GM19035 (cell line): ENCODE measurements around the gene FRMD4A.
"Not testable (repeated sequence)": the region's sequence is repeated elsewhere in the genome, so short reads cannot be mapped to it uniquely, and the experiment has no call there.

Source experiments
- ATAC-seq: cut with Tn5 transposase; IDR thresholded peaks from one replicate; pipeline ENCODE4 v1.9.1; 2021; ENCODE audit not compliant: unreplicated experiment

Gene FRMD4A

DNA sequence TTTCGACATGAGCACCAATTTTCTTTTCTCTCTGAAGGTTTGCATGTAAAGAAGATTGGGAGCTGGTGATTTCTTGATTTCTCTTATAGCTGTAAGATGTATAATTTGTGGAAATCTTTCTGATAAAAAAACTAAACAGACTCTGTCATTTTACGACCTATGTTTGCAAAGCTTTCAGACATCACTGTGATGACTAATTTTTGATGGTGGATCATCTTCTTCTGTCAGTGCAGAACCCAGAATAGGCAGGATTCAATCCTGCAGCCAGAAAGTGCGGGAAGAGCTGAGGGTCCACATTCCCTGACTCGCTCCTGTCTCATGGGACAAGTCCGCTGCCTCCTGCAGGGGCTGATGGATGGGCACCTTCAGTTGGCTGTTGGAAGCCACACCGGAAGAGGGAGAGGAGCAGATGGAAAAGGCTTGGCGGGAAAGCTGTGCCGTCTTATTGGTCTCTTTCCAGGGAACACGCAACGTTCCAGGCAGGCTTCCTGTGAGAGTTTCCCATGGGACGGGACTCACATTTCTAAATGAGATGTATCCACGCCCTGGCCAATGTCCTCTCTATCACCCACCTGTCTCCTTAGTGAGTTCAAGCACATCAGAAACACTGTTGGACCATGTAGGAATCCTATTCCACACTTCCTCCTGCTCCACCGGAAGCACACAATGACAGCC, 557.1 kb downstream of the FRMD4A start:
- no peak for ATAC-seq

- no peak for ATAC-seq
Observed at GRCh38 chr10:13773043-13773442, 557.7 kb downstream of the FRMD4A start.

DNA sequence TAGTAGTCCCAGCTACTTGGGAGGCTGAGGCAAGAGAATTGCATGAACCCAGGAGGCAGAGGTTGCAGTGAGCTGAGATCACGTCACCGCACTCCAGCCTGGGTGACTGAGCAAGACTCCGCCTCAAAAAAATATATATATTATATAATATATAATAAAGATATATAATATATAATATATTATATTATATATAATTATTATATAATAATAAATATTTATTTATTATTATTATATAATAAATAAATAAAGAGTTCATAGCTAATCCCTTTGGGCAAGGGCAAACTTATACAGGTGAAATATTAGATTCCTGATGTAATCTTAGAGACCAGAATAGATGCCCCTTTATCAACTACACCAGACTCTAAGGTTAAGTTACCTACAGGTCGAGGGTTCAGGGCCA, 558.7 kb downstream of the FRMD4A start:
- ATAC-seq, result no peak

DNA sequence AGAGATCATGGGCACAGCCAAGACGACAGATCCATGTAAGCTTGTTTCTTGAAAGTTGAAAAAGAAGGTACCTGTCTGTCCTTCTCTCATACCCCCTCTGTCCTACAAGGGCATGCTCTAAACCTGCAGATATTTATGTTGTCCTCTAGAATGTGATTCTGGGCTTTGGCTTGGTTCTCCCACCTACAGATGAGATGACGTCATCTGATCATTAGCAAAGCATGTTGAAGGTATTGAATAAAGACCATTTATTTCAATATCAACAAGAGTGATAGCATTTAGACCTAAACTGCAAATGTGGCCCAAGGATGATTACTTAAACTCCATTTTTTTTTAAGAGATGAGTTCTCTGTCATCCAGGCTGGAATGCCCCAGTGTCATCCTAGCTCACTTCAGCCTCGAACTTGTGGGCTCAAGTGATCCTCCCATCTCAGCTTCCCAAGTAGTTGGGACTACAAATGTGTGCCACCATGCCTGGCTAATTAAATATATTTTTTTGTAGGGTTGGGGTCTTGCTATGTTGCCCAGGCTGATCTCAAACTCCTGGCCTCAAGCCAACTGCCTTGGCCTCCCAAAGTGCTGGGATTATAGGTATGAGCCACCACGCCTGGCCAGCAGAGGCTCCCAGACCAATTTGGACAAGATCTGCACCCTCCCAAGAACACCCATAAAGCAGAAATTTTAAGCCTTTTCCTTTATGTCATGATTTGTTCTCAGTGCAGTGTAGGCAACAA, 559.8 kb downstream of the FRMD4A start:
- no peak for ATAC-seq

GRCh38 chr10:13769946-13770345, 560.8 kb downstream of the FRMD4A start:
- no peak for ATAC-seq

DNA sequence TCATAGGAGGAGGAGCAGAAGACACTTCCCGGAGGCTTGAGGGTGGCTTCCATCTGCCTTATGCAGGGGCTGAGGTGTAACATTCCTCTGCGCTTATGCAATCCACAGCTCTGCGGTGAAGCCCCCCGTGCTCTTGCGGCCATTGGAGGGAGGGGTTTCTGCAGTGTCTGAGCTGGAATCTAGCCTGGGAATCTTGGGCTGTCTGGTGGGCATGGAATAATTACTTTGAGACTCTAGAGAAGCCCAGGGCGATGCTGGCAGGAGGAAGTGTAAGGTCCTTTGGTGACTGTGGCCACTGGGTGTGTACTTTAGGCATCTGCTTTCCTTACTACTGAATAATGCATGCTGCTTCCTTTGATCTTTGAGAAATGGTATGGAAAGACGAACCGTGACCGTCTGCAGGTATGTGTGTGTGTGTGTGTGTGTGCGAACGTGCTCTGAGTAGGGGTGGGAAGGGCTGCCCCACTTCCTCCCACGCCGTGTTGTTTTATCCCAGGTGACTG, 563.0 kb downstream of the FRMD4A start:
- ATAC-seq, result no peak

DNA sequence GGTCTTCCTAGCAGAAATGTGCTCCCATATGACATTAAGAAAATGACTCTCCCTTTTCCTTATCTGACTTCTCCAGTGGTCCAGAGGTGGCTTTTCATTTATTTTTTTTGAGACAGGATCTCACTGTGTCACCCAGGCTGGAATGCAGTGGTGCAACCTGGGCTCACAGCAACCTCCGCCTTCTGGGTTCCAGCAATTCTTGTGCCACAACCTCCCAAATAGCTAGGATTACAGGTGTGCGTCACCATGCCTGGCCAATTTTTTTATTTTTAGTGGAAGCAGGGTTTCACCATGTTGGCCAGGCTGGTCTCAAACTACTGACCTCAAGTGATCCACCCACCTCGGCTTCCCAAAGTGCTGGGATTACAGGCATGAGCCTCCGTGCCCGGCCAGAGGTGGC, 563.6 kb downstream of the FRMD4A start:
- not testable (repeated sequence) for ATAC-seq

GRCh38 chr10:13765641-13766341, 564.9 kb downstream of the FRMD4A start:
- ATAC-seq, result no peak

GRCh38 chr10:13761490-13762091, 569.1 kb downstream of the FRMD4A start:
- ATAC-seq, result no peak

- ATAC-seq, result no peak
Observed at GRCh38 chr10:13759168-13759567, 571.6 kb downstream of the FRMD4A start.

DNA sequence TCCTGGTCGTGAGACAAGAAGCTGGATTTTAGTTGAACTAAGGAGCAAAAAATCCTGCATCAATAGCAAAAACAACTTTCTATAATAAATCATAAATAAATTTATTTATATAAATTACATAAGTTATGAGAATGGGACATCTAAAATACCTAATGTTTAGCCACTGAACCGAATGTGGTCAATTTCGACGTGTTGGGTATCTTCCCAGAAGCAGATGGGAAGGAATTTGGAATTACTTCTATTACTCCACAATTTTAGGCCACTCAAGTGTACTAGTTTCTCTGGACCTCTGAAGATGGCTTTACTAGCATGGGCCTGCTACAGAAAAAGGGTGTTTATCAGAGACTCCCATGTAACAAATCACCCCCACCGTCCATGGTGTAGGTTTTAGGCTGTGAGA, 572.0 kb downstream of the FRMD4A start:
- ATAC-seq, result no peak

GRCh38 chr10:13758312-13758711, 572.4 kb downstream of the FRMD4A start:
- no peak for ATAC-seq

- no peak for ATAC-seq
Observed at GRCh38 chr10:13754277-13754676, 576.4 kb downstream of the FRMD4A start.

DNA sequence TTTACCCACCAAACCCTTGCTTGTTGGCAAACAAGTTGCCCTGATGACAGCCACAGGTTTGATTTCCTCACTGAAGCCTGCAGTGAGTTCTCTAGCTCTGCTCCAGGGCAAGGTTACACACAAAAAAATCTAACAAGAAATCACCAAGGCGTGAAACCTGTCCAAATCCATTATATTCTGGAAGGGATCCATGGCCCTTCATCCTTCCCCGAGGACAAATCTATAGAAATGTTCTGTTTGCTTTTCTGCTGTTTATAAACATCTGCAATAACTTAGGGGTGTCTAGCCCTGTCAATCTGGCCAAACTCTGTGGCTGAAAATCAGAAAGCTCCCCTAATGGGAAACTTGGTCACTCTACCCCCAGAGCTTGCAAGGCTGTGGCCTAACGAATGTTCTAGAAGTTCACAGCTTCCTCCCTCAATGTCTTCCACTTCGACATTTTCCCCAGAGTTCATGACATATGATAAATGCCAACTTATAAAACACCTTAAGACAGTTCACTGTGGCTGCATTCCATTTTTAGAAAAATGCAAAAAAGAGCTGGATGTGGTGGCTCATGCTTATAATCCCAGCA, 579.4 kb downstream of the FRMD4A start:
- no peak for ATAC-seq

DNA sequence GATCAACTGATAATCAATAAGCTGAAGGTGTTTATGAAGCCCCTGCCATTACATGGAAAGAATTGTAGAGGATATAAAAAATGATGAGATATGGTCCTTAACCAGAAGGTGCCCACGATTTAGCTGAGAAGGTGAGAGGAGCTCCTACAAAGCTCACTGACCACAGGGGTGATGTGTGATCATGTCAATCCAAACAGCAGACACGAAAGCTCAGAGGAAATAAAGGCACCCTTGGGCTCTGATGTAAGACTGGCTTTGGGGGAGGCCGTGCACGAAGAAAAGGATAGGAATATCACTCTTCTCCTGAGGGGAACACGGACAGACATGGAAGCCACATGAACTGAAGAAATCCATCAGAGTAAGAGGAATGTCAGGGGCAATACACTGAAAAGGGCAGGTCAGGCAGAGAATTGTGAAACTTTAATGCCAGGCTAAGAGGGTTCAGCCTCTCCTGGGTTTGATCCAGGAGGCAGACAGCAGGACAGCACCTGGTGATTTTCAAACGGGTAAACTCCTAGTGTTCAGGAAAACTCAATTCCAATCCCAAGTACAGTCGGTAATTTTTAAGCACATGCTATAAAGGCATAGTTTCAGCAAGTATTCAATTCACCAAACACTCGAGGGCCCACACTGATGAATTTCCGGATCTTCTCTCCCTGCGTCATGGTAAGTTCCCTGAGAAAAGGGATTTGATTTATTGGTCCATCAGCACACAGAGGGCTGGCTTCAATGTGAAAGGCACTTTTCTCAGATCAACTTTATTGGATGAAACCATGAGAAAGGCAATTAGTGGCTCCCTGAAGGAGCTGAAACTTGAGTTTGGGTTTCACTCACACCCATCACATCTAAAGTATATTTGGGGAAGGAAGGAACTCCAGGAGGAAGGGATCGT, 580.2 kb downstream of the FRMD4A start:
- ATAC-seq, result no peak

DNA sequence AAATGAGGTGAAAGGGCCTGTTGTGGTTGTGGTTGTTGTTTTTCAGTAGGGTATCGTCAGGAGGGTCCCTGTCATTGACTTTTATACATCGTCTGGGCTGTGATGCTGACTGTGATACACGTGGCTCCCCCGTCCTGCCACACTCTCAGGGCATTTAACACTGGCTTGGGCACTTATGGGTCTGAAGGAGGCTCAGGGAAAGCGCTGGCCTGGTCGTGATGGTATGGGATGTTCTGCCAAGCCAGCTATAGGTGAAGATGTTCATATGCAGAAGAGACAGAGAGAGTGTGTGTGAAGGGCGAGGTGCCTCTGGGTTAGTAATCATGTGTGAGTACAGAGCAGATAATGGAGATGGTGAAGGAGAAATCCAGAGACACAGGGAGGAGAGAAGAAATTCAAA, 585.5 kb downstream of the FRMD4A start:
- ATAC-seq, result no peak

DNA sequence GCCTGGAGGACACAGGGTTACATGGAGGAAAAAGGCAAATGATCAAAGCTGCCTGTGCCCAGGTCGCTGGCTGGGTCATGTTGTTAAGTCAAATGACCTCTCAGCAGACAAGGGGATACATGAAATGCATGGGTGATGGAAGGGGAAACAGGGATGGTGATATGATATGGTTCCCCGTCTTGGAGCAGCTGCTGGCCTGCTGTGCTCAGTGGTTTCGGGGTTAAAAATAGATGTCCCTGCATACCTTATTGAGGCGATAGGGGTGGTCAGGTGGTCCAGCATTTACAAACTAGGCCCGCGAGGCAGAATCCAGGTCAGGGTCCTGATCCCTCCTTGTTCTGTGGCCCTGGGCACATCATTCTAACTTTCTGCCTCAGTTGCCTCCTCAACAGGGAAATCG, 586.8 kb downstream of the FRMD4A start:
- no peak for ATAC-seq

- no peak for ATAC-seq
Observed at GRCh38 chr10:13743101-13743693, 587.5 kb downstream of the FRMD4A start.

- ATAC-seq, result no peak
Observed at GRCh38 chr10:13741438-13741837, 589.3 kb downstream of the FRMD4A start.

- no peak for ATAC-seq
Observed at GRCh38 chr10:13740461-13740860, 590.3 kb downstream of the FRMD4A start.
